ENCODE data around the gene CHD3.

DNA sequence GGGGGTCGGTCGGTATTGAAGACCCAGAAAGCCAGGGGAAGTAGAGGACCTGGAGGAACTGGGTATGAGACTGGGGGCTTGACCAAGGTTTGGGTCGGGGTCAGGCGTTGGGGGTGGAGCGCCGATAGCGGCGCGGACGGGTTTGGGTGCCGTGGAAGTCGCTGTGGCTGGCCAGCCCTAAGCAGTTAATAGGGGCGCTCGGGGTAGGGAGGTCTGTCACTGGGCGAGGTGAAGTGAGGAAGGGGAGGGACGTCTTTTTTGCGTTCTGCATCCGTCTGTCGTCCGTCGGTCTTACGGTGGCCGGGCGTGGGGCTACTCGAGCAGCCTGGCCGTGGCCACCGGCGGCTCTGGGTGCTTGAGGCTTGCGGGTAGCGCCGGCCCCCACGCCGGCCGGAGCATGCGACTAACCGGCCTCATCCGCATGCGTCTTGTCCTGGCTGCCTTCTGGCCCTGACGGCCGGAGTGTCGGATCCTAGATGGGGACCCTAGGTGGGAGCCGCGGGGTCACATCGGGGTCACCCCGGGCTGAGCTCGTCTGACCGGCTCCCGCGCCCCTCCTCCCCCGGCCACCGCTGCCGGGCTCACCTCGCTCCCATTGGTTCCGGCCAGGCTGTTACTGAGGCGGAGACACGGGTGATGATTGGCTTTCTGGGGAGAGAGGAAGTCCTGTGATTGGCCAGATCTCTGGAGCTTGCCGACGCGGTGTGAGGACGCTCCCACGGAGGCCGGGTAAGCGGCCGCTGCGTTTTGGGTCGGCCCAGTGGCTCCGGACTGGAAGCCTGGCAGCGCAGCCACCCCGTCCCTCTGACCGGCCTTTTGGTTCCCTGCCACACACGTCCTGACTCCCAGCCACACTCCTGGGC, 44.1 kb upstream of the CHD3 start:
- peak in 1 of 2 donors; percentile 65 for TF ChIP-seq POLR2A (IDR thresholded peaks at IDR 0.05)
- TF ChIP-seq, protein P1, sequence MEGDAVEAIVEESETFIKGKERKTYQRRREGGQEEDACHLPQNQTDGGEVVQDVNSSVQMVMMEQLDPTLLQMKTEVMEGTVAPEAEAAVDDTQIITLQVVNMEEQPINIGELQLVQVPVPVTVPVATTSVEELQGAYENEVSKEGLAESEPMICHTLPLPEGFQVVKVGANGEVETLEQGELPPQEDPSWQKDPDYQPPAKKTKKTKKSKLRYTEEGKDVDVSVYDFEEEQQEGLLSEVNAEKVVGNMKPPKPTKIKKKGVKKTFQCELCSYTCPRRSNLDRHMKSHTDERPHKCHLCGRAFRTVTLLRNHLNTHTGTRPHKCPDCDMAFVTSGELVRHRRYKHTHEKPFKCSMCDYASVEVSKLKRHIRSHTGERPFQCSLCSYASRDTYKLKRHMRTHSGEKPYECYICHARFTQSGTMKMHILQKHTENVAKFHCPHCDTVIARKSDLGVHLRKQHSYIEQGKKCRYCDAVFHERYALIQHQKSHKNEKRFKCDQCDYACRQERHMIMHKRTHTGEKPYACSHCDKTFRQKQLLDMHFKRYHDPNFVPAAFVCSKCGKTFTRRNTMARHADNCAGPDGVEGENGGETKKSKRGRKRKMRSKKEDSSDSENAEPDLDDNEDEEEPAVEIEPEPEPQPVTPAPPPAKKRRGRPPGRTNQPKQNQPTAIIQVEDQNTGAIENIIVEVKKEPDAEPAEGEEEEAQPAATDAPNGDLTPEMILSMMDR (IDR thresholded peaks at IDR 0.05), result no peak
- peak; percentile 92 to 95 for TF ChIP-seq POLR2AphosphoS5 (IDR thresholded peaks at IDR 0.05; ENCODE audit: insufficient read depth in 1 of 2, low read depth in 1 of 2)

Measured in vagina (tissue), 2 donors.